OCI-LY1 (cell line): ENCODE results near the gene ZACN.

ENCODE experiments used
- H2AFZ ChIP-seq: fragments of 200-600 bp; sonication (generic), shearing (Covaris generic); 2 replicates; pipeline ENCODE4 v1.6.0; 2014; ENCODE audit warnings: antibody characterized with exemption, mild to moderate bottlenecking, low read length
- H3F3A ChIP-seq: fragments of 200-600 bp; sonication (generic), shearing (Covaris generic); 2 replicates; pipeline ENCODE4 v1.6.0; 2014; ENCODE audit warnings: mild to moderate bottlenecking, antibody characterized with exemption, low read length, moderate library complexity; ENCODE audit not compliant: insufficient read depth
- H3K27ac ChIP-seq: fragments of 200-600 bp; sonication (generic); 2 replicates; pipeline ENCODE4 v1.5.1; 2014; ENCODE audit warnings: low read length, mixed run types, mild to moderate bottlenecking, low read depth; ENCODE audit not compliant: poor library complexity, severe bottlenecking
- H3K27me3 ChIP-seq: fragments of 200-600 bp; sonication (generic); 2 replicates; pipeline ENCODE4 v1.6.0; 2014; ENCODE audit warnings: antibody characterized with exemption, mild to moderate bottlenecking, low read length, moderate library complexity; ENCODE audit not compliant: insufficient read depth
- H3K36me3 ChIP-seq: fragments of 200-600 bp; sonication (generic); 2 replicates; pipeline ENCODE4 v1.6.1; 2014; ENCODE audit warnings: mild to moderate bottlenecking, antibody characterized with exemption, low read length, moderate library complexity, mixed read lengths; ENCODE audit not compliant: insufficient read depth
- H3K4me1 ChIP-seq: fragments of 200-600 bp; sonication (generic); 2 replicates; pipeline ENCODE4 v1.5.1; 2014; ENCODE audit warnings: mild to moderate bottlenecking, low read length, moderate library complexity; ENCODE audit not compliant: insufficient read depth, severe bottlenecking
- H3K4me2 ChIP-seq: fragments of 200-600 bp; sonication (generic), shearing (Covaris generic); 2 replicates; pipeline ENCODE4 v1.6.1; 2014; ENCODE audit warnings: low read length
- H3K4me3 ChIP-seq: fragments of 200-600 bp; sonication (generic); 2 replicates; pipeline ENCODE4 v1.5.1; 2014; ENCODE audit warnings: low read length, low read depth, mild to moderate bottlenecking, mixed read lengths; ENCODE audit not compliant: poor library complexity, severe bottlenecking
- H3K79me2 ChIP-seq: fragments of 200-600 bp; shearing (Covaris generic); 2 replicates; pipeline ENCODE4 v1.6.1; 2016; ENCODE audit warnings: mixed run types, low read length, mixed read lengths; ENCODE audit not compliant: insufficient read depth
- H3K9ac ChIP-seq: fragments of 200-600 bp; sonication (generic), shearing (Covaris generic); 2 replicates; pipeline ENCODE4 v1.6.1; 2014; ENCODE audit warnings: mild to moderate bottlenecking, low read length, mixed read lengths
- H3K9me2 ChIP-seq: fragments of 200-600 bp; sonication (generic), shearing (Covaris generic); 2 replicates; pipeline ENCODE4 v1.6.1; 2014; ENCODE audit warnings: low read depth, mild to moderate bottlenecking, low read length, mixed read lengths
- H3K9me3 ChIP-seq: fragments of 200-600 bp; shearing (Covaris generic); 2 replicates; pipeline ENCODE4 v1.6.1; 2014; ENCODE audit warnings: low read length, mixed read lengths
- H4K20me1 ChIP-seq: fragments of 200-600 bp; sonication (generic), shearing (Covaris generic); 2 replicates; pipeline ENCODE4 v1.6.0; 2016; ENCODE audit warnings: mild to moderate bottlenecking, low read length; ENCODE audit not compliant: insufficient read depth
- CTCF ChIP-seq: fragments of 200-600 bp; sonication (generic), shearing (Covaris generic); IDR thresholded peaks from 2 replicates; pipeline ENCODE4 v1.5.1; 2017; ENCODE audit warnings: mild to moderate bottlenecking, antibody characterized with exemption, low read length, moderate library complexity, mixed read lengths
- EZH2 ChIP-seq: fragments of 200-600 bp; sonication (generic), shearing (Covaris generic); IDR thresholded peaks from 2 replicates; pipeline ENCODE4 v1.8.0; 2017; ENCODE audit warnings: borderline replicate concordance, mixed run types, mild to moderate bottlenecking, antibody characterized with exemption, low read length, moderate library complexity, mixed read lengths

Gene ZACN

GRCh38 chr17:76051561-76051960, 27.4 kb upstream of the ZACN start:
- Histone ChIP-seq H2AFZ (no peak overlapping the region), H4K20me1 (no peaks in the 10 kb centered on the region), H3K4me3 (no peak overlapping the region), H3K27ac (no peak overlapping the region), H3K27me3 (no peaks in the 10 kb centered on the region), H3K4me2 (no peak overlapping the region), H3K9me3 (no peaks in the 10 kb centered on the region), H3K36me3 (peaks cover 74% of the 10 kb centered on the region), H3K4me1 (peaks cover 6% of the 10 kb centered on the region), H3K9ac (no peak overlapping the region), H3F3A (no peaks in the 10 kb centered on the region), H3K79me2 (no peaks in the 10 kb centered on the region), H3K9me2 (no peaks in the 10 kb centered on the region)
- TF ChIP-seq EZH2 = no peak
- TF ChIP-seq CTCF = no peak

GRCh38 chr17:76053246-76054111, 25.5 kb upstream of the ZACN start:
- H3K36me3 ChIP-seq = peaks cover 77% of the 10 kb centered on the region
- TF ChIP-seq CTCF (no peak), EZH2 (no peak)

GRCh38 chr17:76054112-76054476, 24.9 kb upstream of the ZACN start:
- no peaks in the 10 kb centered on the region for H3K79me2 ChIP-seq
- H3F3A ChIP-seq = no peaks in the 10 kb centered on the region
- H3K9ac ChIP-seq = no peak overlapping the region
- H3K27me3 ChIP-seq = no peaks in the 10 kb centered on the region
- H3K9me3 ChIP-seq = no peaks in the 10 kb centered on the region
- H3K9me2 ChIP-seq = no peaks in the 10 kb centered on the region
- no peak overlapping the region for H2AFZ ChIP-seq
- H3K4me2 ChIP-seq = no peak overlapping the region
- no peak overlapping the region for H3K4me3 ChIP-seq
- peaks cover 77% of the 10 kb centered on the region for H3K36me3 ChIP-seq
- TF ChIP-seq EZH2 (no peak), CTCF (no peak)
- no peak overlapping the region for H3K27ac ChIP-seq
- no peaks in the 10 kb centered on the region for H4K20me1 ChIP-seq
- no peaks in the 10 kb centered on the region for H3K4me1 ChIP-seq

More at GRCh38 chr17:76053246-76054111, 25.5 kb upstream of the ZACN start:
- Histone ChIP-seq H3K4me2 (no peak overlapping the region), H3K9me3 (no peaks in the 10 kb centered on the region), H3F3A (no peaks in the 10 kb centered on the region), H3K4me1 (no peaks in the 10 kb centered on the region), H3K4me3 (no peak overlapping the region), H3K9ac (no peak overlapping the region), H2AFZ (no peak overlapping the region), H3K27ac (no peak overlapping the region), H3K79me2 (no peaks in the 10 kb centered on the region), H4K20me1 (no peaks in the 10 kb centered on the region), H3K9me2 (no peaks in the 10 kb centered on the region), H3K27me3 (no peaks in the 10 kb centered on the region)
